ENCODE measurements around the gene ACTR3C. TPM values are rescaled to one million over a fixed set of nuclear protein-coding genes. Genes with fewer than 3 reads are reported as not detected.

The ACTR3C gene
- total RNA-seq: 10 to 100 TPM; 20.2 to 38.0 TPM
- long read RNA-seq, full-length matches to known transcripts: 1 of 21 reads
- long read RNA-seq, partial matches to known transcripts: 3 of 21 reads
- long read RNA-seq, other reads (novel, unspliced or antisense): 17 of 21 reads

GRCh38 chr7:150322833-150323681, at the start of gene ACTR3C, which contains the start of gene LRRC61:
Gene ACTR3C (minus strand): TSS chr7:150323545. CDS start chr7:150295296, 28,249 bp downstream.
Gene LRRC61 (plus strand): TSS chr7:150323355. CDS start chr7:150336862, 13,507 bp downstream.
- ATAC-seq (peak; percentile 80), DNase-seq (peak; percentile 62 to 81)
- intact Hi-C loops (cut with DNase I, micrococcal nuclease): no loop called here

GRCh38 chr7:150372271-150373048, 49.1 kb upstream of the ACTR3C start:
- ATAC-seq: peak; percentile 40
- DNase-seq: peak; percentile 56 to 80
- intact Hi-C loops (cut with DNase I, micrococcal nuclease): no loop called here

- intact Hi-C loops (cut with DNase I, micrococcal nuclease): no loop called here
- peak in 1 of 2 donors; percentile 50 for DNase-seq
These were observed 48.6 kb upstream of the ACTR3C start for GRCh38 chr7:150371996-150372270.

GRCh38 chr7:150371131-150371995, 48.0 kb upstream of the ACTR3C start:
- DNase-seq: peak in 1 of 2 donors; percentile 28
- ATAC-seq: no peak
- intact Hi-C loops (cut with DNase I, micrococcal nuclease): no loop called here

More at GRCh38 chr7:150371996-150372270, 48.6 kb upstream of the ACTR3C start:
- ATAC-seq: peak; percentile 1

GRCh38 chr7:150370612-150371071, 47.3 kb upstream of the ACTR3C start:
- ATAC-seq (no peak), DNase-seq (peak in 1 of 2 donors; percentile 31)
- intact Hi-C loops (cut with DNase I, micrococcal nuclease): no loop called here

GRCh38 chr7:150369748-150370501, 46.6 kb upstream of the ACTR3C start:
- peak; percentile 7 for ATAC-seq
- intact Hi-C loops (cut with DNase I, micrococcal nuclease): no loop called here
- peak in 1 of 2 donors; percentile 29 for DNase-seq

GRCh38 chr7:150368884-150369747, 45.8 kb upstream of the ACTR3C start:
- peak; percentile 22 for ATAC-seq
- intact Hi-C loops (cut with DNase I, micrococcal nuclease): no loop called here
- DNase-seq: peak; percentile 68 to 74

- intact Hi-C loops (cut with DNase I, micrococcal nuclease): no loop called here
- peak; percentile 94 for DNase-seq
- peak; percentile 56 for ATAC-seq
These were observed 44.9 kb upstream of the ACTR3C start, which contains the start of gene REPIN1 for GRCh38 chr7:150368096-150368883. Gene REPIN1 (plus strand): TSS chr7:150368822. CDS start chr7:150369712, 890 bp downstream.

- intact Hi-C loops (cut with DNase I, micrococcal nuclease): no loop called here
These were observed 44.3 kb upstream of the ACTR3C start for GRCh38 chr7:150367677-150368095.

GRCh38 chr7:150365673-150366398, 42.5 kb upstream of the ACTR3C start:
- DNase-seq: peak in 1 of 2 donors; percentile 25
- ATAC-seq: no peak
- intact Hi-C loops (cut with DNase I, micrococcal nuclease): no loop called here

More at GRCh38 chr7:150367677-150368095, 44.3 kb upstream of the ACTR3C start:
- DNase-seq (no peak), ATAC-seq (peak; percentile 55)

GRCh38 chr7:150365194-150365593, 41.8 kb upstream of the ACTR3C start:
- ATAC-seq (no peak), DNase-seq (peak in 1 of 2 donors; percentile 13)
- intact Hi-C loops (cut with DNase I, micrococcal nuclease): no loop called here

- intact Hi-C loops (cut with DNase I, micrococcal nuclease): no loop called here
- ATAC-seq: no peak
- peak in 1 of 2 donors; percentile 11 for DNase-seq
These were observed 40.5 kb upstream of the ACTR3C start for GRCh38 chr7:150363872-150364271.

- DNase-seq (peak in 1 of 2 donors; percentile 20), ATAC-seq (no peak)
- intact Hi-C loops (cut with DNase I, micrococcal nuclease): no loop called here
These were observed 40.0 kb upstream of the ACTR3C start for GRCh38 chr7:150363370-150363769.

- ATAC-seq (no peak), DNase-seq (peak in 1 of 2 donors; percentile 23)
- intact Hi-C loops (cut with DNase I, micrococcal nuclease): no loop called here
These were observed 38.7 kb upstream of the ACTR3C start for GRCh38 chr7:150361807-150362621.

All from left colon (tissue), 2 donors.